GM20000 (cell line): ENCODE measurements around the gene HIP1R.

ENCODE experiments used
- DNase-seq: peaks from one replicate; pipeline ENCODE4 v3.0.0; 2012; ENCODE audit warnings: low spot score
- TF ChIP-seq, protein P1 (sequence below): IDR thresholded peaks from 2 replicates; pipeline ENCODE4 v1.5.1; 2012; ENCODE audit warnings: mild to moderate bottlenecking, control low read depth; ENCODE audit errors: extremely low read depth, missing control alignments

HIP1R gene

GRCh38 chr12:122842505-122843405, 7.5 kb downstream of the HIP1R start:
- no peak for DNase-seq
- TF ChIP-seq, protein P1, sequence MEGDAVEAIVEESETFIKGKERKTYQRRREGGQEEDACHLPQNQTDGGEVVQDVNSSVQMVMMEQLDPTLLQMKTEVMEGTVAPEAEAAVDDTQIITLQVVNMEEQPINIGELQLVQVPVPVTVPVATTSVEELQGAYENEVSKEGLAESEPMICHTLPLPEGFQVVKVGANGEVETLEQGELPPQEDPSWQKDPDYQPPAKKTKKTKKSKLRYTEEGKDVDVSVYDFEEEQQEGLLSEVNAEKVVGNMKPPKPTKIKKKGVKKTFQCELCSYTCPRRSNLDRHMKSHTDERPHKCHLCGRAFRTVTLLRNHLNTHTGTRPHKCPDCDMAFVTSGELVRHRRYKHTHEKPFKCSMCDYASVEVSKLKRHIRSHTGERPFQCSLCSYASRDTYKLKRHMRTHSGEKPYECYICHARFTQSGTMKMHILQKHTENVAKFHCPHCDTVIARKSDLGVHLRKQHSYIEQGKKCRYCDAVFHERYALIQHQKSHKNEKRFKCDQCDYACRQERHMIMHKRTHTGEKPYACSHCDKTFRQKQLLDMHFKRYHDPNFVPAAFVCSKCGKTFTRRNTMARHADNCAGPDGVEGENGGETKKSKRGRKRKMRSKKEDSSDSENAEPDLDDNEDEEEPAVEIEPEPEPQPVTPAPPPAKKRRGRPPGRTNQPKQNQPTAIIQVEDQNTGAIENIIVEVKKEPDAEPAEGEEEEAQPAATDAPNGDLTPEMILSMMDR = no peak

DNA sequence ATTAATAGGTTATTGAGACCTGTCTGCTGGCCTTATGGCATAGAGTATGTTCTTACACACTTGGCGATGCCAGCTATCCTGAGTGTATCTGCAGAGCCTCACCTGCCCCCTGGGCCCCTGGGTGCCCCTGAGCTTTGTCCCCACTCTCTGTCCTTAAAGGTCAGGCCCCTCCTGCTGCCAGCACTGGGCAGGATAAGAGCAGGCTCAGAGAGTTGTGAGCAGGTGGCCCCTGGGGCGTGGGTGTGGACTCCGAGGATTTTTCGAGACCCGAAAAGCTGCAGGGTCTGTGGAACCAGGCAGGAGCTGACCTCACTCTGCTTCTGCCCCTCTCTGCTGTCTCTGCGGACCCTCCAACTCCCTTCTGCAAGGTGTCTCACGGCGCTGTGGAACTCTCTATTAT, 8.2 kb downstream of the HIP1R start:
- TF ChIP-seq, protein P1 = no peak
- DNase-seq = no peak

DNA sequence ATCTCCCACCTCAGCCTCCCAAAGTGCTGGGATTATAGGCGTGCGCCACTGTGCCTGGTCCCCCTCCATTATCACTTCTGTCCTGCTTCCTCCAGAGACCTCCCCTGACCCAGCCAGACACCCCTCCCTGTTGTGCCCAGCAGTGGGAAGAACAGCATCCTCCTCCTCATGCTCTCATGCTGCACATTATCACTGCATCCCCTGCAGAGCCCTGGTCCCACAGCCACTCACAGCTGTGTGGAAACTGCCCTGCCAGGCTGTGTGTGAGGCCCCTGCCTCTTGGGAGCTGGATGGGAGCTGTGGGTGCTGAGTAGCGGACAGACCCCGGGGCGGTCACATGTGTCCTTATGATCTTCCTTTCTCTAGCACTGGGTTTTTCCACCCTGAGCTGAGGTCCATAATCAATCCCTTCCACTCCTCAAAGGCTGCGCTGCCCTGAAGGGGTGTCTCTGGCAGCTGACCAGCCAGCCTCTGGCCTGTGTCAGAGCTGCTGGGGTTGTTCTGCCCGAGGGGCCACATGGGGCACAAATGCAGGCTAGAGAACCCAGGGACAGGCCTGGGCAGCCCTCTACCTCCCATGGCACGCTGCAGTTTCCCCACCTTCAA, 9.2 kb downstream of the HIP1R start:
- TF ChIP-seq, protein P1 = no peak
- DNase-seq = no peak

DNA sequence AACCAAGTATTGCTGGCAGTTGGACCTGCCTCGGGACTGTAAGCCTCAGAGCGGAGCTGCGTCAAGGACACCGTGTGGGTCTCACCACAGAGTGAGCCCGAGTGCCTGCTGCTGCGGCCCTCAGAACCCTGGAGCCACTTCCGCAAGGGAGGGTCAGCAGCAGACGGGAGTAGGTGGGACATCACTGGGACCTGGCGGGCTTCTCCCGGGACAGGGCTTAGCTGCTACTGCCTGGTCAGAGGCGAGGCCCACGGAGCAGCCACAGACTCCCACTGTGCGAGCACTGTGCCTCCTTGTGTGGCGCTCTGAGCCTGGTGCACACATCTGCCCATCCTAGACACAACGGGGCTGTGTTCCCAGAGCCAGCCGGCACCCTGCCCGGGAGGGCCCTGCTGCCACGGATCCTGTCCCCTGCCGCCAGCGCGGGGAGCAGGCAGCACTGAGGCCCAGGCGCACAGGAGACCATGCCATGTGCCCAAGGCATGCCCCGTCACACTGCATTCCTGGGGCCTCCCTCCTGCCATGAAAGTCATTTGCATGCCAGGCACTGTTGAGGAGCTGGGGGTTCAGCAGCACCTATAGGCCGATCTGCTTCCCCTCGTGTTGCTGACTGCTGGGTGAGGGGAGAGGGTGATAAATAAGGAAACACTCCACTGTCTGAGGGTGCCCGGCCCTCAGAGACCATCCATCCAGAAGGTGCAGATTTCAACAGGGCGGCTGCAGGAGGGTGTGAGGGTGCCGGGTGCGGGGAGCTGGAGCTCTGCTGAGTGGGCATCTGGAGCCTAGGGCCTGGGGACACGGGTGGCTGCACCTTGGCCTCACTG, 10.0 kb downstream of the HIP1R start:
- DNase-seq = no peak
- TF ChIP-seq, protein P1 = no peak

- no peak for DNase-seq
- TF ChIP-seq, protein P1 = no peak
Observed at GRCh38 chr12:122845865-122846621, 10.8 kb downstream of the HIP1R start.

- TF ChIP-seq, protein P1 = no peak
Observed at GRCh38 chr12:122846622-122847515, 11.6 kb downstream of the HIP1R start.

More at GRCh38 chr12:122846622-122847515, 11.6 kb downstream of the HIP1R start:
- no peak for DNase-seq
